ENCODE measurements around the gene TTLL12. TPM values are rescaled to one million over a fixed set of nuclear protein-coding genes. Genes with fewer than 3 reads are reported as not detected.

The TTLL12 gene
- total and polyA plus RNA-seq, 9 donors = 10.9 to 22.4 (median 16.1) TPM

- Histone ChIP-seq H3K27ac (ENCODE audit: low read length) (no peak overlapping the region), H3K27me3 (ENCODE audit: control insufficient read depth, insufficient read depth, low read length) (no peaks in the 10 kb centered on the region), H3K4me1 (ENCODE audit: control insufficient read depth, insufficient read depth, low read length) (peaks cover 21% of the 10 kb centered on the region), H3K9me3 (replicated peaks; ENCODE audit: control insufficient read depth, low read depth, low read length) (no peaks in the 10 kb centered on the region), H3K36me3 (ENCODE audit: control insufficient read depth, insufficient read depth, low read length) (peaks cover 43% of the 10 kb centered on the region), H3K4me3 (ENCODE audit: low read length) (no peak overlapping the region)
- no peak for DNase-seq
- WGBS (ENCODE audit: insufficient coverage) = 88% methylated on average over 10 of the region's 12 CpGs
Measured at GRCh38 chr22:43183496-43184277, 3.2 kb downstream of the TTLL12 start.

- H3K4me1 ChIP-seq (ENCODE audit: control insufficient read depth, insufficient read depth, low read length) = peaks cover 18% of the 10 kb centered on the region
- H3K27ac ChIP-seq (ENCODE audit: low read length) = no peak overlapping the region
- H3K36me3 ChIP-seq (ENCODE audit: control insufficient read depth, insufficient read depth, low read length) = peaks cover 48% of the 10 kb centered on the region
- 81% methylated on average over 13 of the region's 17 CpGs for WGBS (ENCODE audit: insufficient coverage)
- H3K27me3 ChIP-seq (ENCODE audit: control insufficient read depth, insufficient read depth, low read length) = no peaks in the 10 kb centered on the region
- DNase-seq = no peak
- no peak overlapping the region for H3K4me3 ChIP-seq (ENCODE audit: low read length)
- H3K9me3 ChIP-seq (replicated peaks; ENCODE audit: control insufficient read depth, low read depth, low read length) = no peaks in the 10 kb centered on the region
Measured at GRCh38 chr22:43182726-43183125, 4.2 kb downstream of the TTLL12 start.

GRCh38 chr22:43182118-43182517, 4.8 kb downstream of the TTLL12 start:
- H3K4me1 ChIP-seq (ENCODE audit: control insufficient read depth, insufficient read depth, low read length) = peaks cover 18% of the 10 kb centered on the region
- no peaks in the 10 kb centered on the region for H3K9me3 ChIP-seq (replicated peaks; ENCODE audit: control insufficient read depth, low read depth, low read length)
- no peak for DNase-seq
- H3K36me3 ChIP-seq (ENCODE audit: control insufficient read depth, insufficient read depth, low read length) = peaks cover 51% of the 10 kb centered on the region
- no peak overlapping the region for H3K27ac ChIP-seq (ENCODE audit: low read length)
- 87% methylated on average over 10 of the region's 10 CpGs for WGBS (ENCODE audit: insufficient coverage)
- no peaks in the 10 kb centered on the region for H3K27me3 ChIP-seq (ENCODE audit: control insufficient read depth, insufficient read depth, low read length)
- H3K4me3 ChIP-seq (ENCODE audit: low read length) = no peak overlapping the region

- Histone ChIP-seq H3K4me1 (ENCODE audit: control insufficient read depth, insufficient read depth, low read length) (peaks cover 18% of the 10 kb centered on the region), H3K4me3 (ENCODE audit: low read length) (no peak overlapping the region), H3K27ac (ENCODE audit: low read length) (no peak overlapping the region), H3K9me3 (replicated peaks; ENCODE audit: control insufficient read depth, low read depth, low read length) (no peaks in the 10 kb centered on the region), H3K27me3 (ENCODE audit: control insufficient read depth, insufficient read depth, low read length) (no peaks in the 10 kb centered on the region), H3K36me3 (ENCODE audit: control insufficient read depth, insufficient read depth, low read length) (peaks cover 51% of the 10 kb centered on the region)
- 88% methylated on average over 8 of the region's 13 CpGs for WGBS (ENCODE audit: insufficient coverage)
- DNase-seq = no peak
Measured at GRCh38 chr22:43181321-43182076, 5.4 kb downstream of the TTLL12 start.

GRCh38 chr22:43180670-43181069, 6.3 kb downstream of the TTLL12 start:
- Histone ChIP-seq H3K27ac (ENCODE audit: low read length) (no peak overlapping the region), H3K4me3 (ENCODE audit: low read length) (no peak overlapping the region), H3K4me1 (ENCODE audit: control insufficient read depth, insufficient read depth, low read length) (peaks cover 10% of the 10 kb centered on the region), H3K36me3 (ENCODE audit: control insufficient read depth, insufficient read depth, low read length) (peaks cover 51% of the 10 kb centered on the region), H3K27me3 (ENCODE audit: control insufficient read depth, insufficient read depth, low read length) (no peaks in the 10 kb centered on the region), H3K9me3 (replicated peaks; ENCODE audit: control insufficient read depth, low read depth, low read length) (no peaks in the 10 kb centered on the region)
- 95% methylated on average over 11 of the region's 15 CpGs for WGBS (ENCODE audit: insufficient coverage)
- no peak for DNase-seq

- no peaks in the 10 kb centered on the region for H3K9me3 ChIP-seq (replicated peaks; ENCODE audit: control insufficient read depth, low read depth, low read length)
- no peaks in the 10 kb centered on the region for H3K27me3 ChIP-seq (ENCODE audit: control insufficient read depth, insufficient read depth, low read length)
- DNase-seq = no peak
- WGBS (ENCODE audit: insufficient coverage) = 98% methylated on average over 14 of the region's 15 CpGs
- H3K4me3 ChIP-seq (ENCODE audit: low read length) = no peak overlapping the region
- no peak overlapping the region for H3K27ac ChIP-seq (ENCODE audit: low read length)
- peaks cover 58% of the 10 kb centered on the region for H3K36me3 ChIP-seq (ENCODE audit: control insufficient read depth, insufficient read depth, low read length)
- peaks cover 4% of the 10 kb centered on the region for H3K4me1 ChIP-seq (ENCODE audit: control insufficient read depth, insufficient read depth, low read length)
Measured at GRCh38 chr22:43179911-43180195, 7.1 kb downstream of the TTLL12 start.

- DNase-seq = no peak
- H3K36me3 ChIP-seq (ENCODE audit: control insufficient read depth, insufficient read depth, low read length) = peaks cover 63% of the 10 kb centered on the region
- H3K27me3 ChIP-seq (ENCODE audit: control insufficient read depth, insufficient read depth, low read length) = no peaks in the 10 kb centered on the region
- no peak overlapping the region for H3K4me3 ChIP-seq (ENCODE audit: low read length)
- WGBS (ENCODE audit: insufficient coverage) = 92% methylated on average over 23 of the region's 25 CpGs
- no peaks in the 10 kb centered on the region for H3K9me3 ChIP-seq (replicated peaks; ENCODE audit: control insufficient read depth, low read depth, low read length)
- H3K27ac ChIP-seq (ENCODE audit: low read length) = no peak overlapping the region
- H3K4me1 ChIP-seq (ENCODE audit: control insufficient read depth, insufficient read depth, low read length) = peaks cover under 1% of the 10 kb centered on the region
Measured at GRCh38 chr22:43179146-43179910, 7.6 kb downstream of the TTLL12 start.

GRCh38 chr22:43177479-43177878, 9.5 kb downstream of the TTLL12 start:
- DNase-seq = no peak
- 50% methylated on average over 1 of the region's 7 CpGs for WGBS (ENCODE audit: insufficient coverage)
- Histone ChIP-seq H3K4me1 (ENCODE audit: control insufficient read depth, insufficient read depth, low read length) (no peaks in the 10 kb centered on the region), H3K4me3 (ENCODE audit: low read length) (no peak overlapping the region), H3K36me3 (ENCODE audit: control insufficient read depth, insufficient read depth, low read length) (peaks cover 69% of the 10 kb centered on the region), H3K9me3 (replicated peaks; ENCODE audit: control insufficient read depth, low read depth, low read length) (no peaks in the 10 kb centered on the region), H3K27me3 (ENCODE audit: control insufficient read depth, insufficient read depth, low read length) (no peaks in the 10 kb centered on the region), H3K27ac (ENCODE audit: low read length) (no peak overlapping the region)

GRCh38 chr22:43176090-43176489, 10.8 kb downstream of the TTLL12 start:
- 75% methylated on average over 14 of the region's 15 CpGs for WGBS (ENCODE audit: insufficient coverage)
- Histone ChIP-seq H3K36me3 (ENCODE audit: control insufficient read depth, insufficient read depth, low read length) (peaks cover 72% of the 10 kb centered on the region), H3K27ac (ENCODE audit: low read length) (no peak overlapping the region), H3K4me1 (ENCODE audit: control insufficient read depth, insufficient read depth, low read length) (no peaks in the 10 kb centered on the region), H3K27me3 (ENCODE audit: control insufficient read depth, insufficient read depth, low read length) (no peaks in the 10 kb centered on the region), H3K9me3 (replicated peaks; ENCODE audit: control insufficient read depth, low read depth, low read length) (no peaks in the 10 kb centered on the region), H3K4me3 (ENCODE audit: low read length) (no peak overlapping the region)
- DNase-seq = no peak

- Histone ChIP-seq H3K4me3 (ENCODE audit: low read length) (no peak overlapping the region), H3K36me3 (ENCODE audit: control insufficient read depth, insufficient read depth, low read length) (peaks cover 72% of the 10 kb centered on the region), H3K27ac (ENCODE audit: low read length) (no peak overlapping the region), H3K9me3 (replicated peaks; ENCODE audit: control insufficient read depth, low read depth, low read length) (no peaks in the 10 kb centered on the region), H3K4me1 (ENCODE audit: control insufficient read depth, insufficient read depth, low read length) (no peaks in the 10 kb centered on the region), H3K27me3 (ENCODE audit: control insufficient read depth, insufficient read depth, low read length) (no peaks in the 10 kb centered on the region)
- WGBS (ENCODE audit: insufficient coverage) = 82% methylated on average over 6 of the region's 9 CpGs
- DNase-seq = no peak
Measured at GRCh38 chr22:43174941-43175531, 11.9 kb downstream of the TTLL12 start.
